Psoas muscle (tissue), 8 donors: ENCODE results near the gene LMNTD2. TPM values are rescaled to one million over a fixed set of nuclear protein-coding genes. Genes with fewer than 3 reads are reported as not detected.
A peak's percentile ranks its signal among the peaks of the same experiment; 100 is the strongest.

Experiments used
- ATAC-seq, 4 donors: fragments of 200-7000 bp; cut with Tn5 transposase; one replicate each; pipeline ENCODE4 v1.9.1; 2020; ENCODE audit warnings: moderate library complexity in 3 of 4, mild to moderate bottlenecking in 2 of 4
- DNase-seq, 2 donors: peaks; one replicate each; pipeline ENCODE4 v3.0.0-alpha.2; 2020
- H3K27ac ChIP-seq: fragments of 200-600 bp; one replicate; pipeline ENCODE4 v1.8.0; 2022
- H3K27me3 ChIP-seq, 3 donors: fragments of 200-600 bp in 1 of 3; one replicate each; pipeline versions ENCODE4 v1.6.1 to v1.8.0; 2013 to 2022; ENCODE audit warnings: low read length in 2 of 3, mild to moderate bottlenecking in 2 of 3, moderate library complexity in 1 of 3; ENCODE audit not compliant: insufficient read depth in 3 of 3
- H3K36me3 ChIP-seq, 2 donors: fragments of 200-600 bp in 1 of 2; one replicate each; pipeline versions ENCODE4 v1.6.1 to v1.8.0; 2013 to 2022; ENCODE audit warnings: low read depth in 1 of 2, mild to moderate bottlenecking in 1 of 2, moderate library complexity in 1 of 2; ENCODE audit not compliant: insufficient read depth in 1 of 2
- H3K4me1 ChIP-seq: fragments of 200-600 bp; one replicate; pipeline ENCODE4 v1.8.0; 2022
- H3K4me3 ChIP-seq: fragments of 200-600 bp; one replicate; pipeline ENCODE4 v1.8.0; 2022; ENCODE audit warnings: mild to moderate bottlenecking
- H3K9me3 ChIP-seq: fragments of 200-600 bp; one replicate; pipeline ENCODE4 v1.8.0; 2022
- WGBS, 3 donors: extraction: QIAGEN DNeasy Blood & Tissue Kit; methylation state at CpG; one replicate each; pipeline versions ENCODE4 v1.1.6 to v1.1.7; 2013; 5-methylcytosine and 5-hydroxymethylcytosine counted together
- intact Hi-C, 2 donors: fragments of 100-400 bp; cut with DNase I; formaldehyde crosslinking; loops; one replicate each; pipeline versions ENCODE4 v1.11.0 to v1.14.2; 2022
- polyA plus RNA-seq, 3 donors: library from polyadenylated mRNA; stranded (reverse); fragments of 200-250 nt; gene quantifications; one replicate each; pipeline ENCODE4 v1.2.3, GENCODE V29; 2013
- total RNA-seq, 4 donors: library from RNA; stranded (reverse); fragmentation: NEBNext Ultra II Directional in 2 of 4; extraction: Animal tissue kit (Norgen Biotek cat#: 25700) in 2 of 4; gene quantifications; one replicate each; pipeline versions ENCODE4 v1.2.1 to v1.2.4, GENCODE V29; 2021 to 2023
- TF ChIP-seq, protein P1 (sequence below): fragments of 200-600 bp; IDR thresholded peaks from one replicate; pipeline ENCODE4 v1.8.0; 2022; ENCODE audit warnings: antibody characterized with exemption
- donor health status: healthy with polysubstance abuse.
- donor health status: DM: no; HTN: no; CAD: no; lungs with moderate emphysema.
- donor health status: Bipolar disorder and iron deficiency.
- donor health status: healthy.
- donor health status: DM: yes; HTN: yes; CAD: no.
- donor health status: DM: no; HTN: no; CAD: no.
- donor health status: DM: no; HTN: no; CAD: no.
- donor health status: DM: yes; HTN: yes; CAD: no.

LMNTD2 gene
- total and polyA plus RNA-seq, 7 donors = 0.04 to 0.27 (median 0.12) TPM; not detected in 2

DNA sequence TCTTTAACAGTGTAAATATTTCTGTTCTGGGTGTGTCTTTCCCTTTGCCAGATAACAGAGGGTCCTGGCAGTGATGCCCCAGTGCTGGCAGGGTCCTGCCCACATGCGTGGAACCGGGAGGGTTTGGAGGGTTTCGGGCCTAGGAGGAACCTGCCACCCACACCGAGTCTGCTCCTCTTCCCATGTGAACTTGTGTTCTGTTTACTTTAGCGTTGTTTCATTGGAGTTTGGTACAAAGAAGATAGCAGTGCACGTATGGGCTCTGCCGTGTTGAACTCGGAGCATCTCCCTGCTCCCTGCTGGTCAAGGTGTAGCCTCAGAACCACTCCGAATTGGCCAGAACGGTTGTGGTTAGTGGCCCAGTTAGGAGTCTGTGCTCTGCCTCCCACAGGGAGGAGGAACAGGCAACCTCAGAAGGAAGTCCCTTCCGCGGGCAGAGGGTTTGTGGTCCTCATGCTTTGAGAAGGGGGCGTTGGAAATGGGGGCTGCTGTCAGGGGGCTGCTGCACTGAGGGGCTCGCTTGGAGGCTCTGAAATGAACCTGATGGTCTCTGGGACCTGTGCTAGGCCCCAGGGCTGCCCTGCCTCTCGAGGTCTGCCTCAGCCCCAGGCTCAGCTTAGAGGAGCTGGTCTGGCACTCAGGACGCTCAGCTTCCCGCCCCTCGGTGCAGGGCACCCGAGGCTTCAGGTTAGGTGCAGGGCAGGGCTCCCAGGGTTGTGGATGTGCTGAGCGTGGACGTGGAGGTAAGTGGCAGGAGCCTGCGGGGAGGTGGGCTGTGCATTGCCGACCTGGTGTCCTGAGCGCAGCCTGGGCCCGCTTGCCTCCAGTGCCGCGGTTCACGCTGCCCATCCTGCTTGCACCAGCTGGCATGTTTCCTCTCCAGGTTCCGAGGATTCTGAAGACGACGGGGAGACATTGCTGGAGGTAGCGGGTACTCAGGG lies 26.1 kb upstream of the LMNTD2 start:
- no peak overlapping the region for H3K4me3 ChIP-seq
- no peak overlapping the region for H3K27ac ChIP-seq
- no peak for ATAC-seq
- no peaks in the 10 kb centered on the region for H3K27me3 ChIP-seq
- no peaks in the 10 kb centered on the region for H3K9me3 ChIP-seq
- TF ChIP-seq, protein P1, sequence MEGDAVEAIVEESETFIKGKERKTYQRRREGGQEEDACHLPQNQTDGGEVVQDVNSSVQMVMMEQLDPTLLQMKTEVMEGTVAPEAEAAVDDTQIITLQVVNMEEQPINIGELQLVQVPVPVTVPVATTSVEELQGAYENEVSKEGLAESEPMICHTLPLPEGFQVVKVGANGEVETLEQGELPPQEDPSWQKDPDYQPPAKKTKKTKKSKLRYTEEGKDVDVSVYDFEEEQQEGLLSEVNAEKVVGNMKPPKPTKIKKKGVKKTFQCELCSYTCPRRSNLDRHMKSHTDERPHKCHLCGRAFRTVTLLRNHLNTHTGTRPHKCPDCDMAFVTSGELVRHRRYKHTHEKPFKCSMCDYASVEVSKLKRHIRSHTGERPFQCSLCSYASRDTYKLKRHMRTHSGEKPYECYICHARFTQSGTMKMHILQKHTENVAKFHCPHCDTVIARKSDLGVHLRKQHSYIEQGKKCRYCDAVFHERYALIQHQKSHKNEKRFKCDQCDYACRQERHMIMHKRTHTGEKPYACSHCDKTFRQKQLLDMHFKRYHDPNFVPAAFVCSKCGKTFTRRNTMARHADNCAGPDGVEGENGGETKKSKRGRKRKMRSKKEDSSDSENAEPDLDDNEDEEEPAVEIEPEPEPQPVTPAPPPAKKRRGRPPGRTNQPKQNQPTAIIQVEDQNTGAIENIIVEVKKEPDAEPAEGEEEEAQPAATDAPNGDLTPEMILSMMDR = no peak
- peaks cover 0 to 93% of the 10 kb centered on the region in 2 donors for H3K36me3 ChIP-seq
- intact Hi-C loops = no loop called here
- no peaks in the 10 kb centered on the region for H3K4me1 ChIP-seq
- WGBS, 3 donors = 88 to 91% (median 88%) methylated on average over 31 to 32 of the region's 32 CpGs
- no peak for DNase-seq

DNA sequence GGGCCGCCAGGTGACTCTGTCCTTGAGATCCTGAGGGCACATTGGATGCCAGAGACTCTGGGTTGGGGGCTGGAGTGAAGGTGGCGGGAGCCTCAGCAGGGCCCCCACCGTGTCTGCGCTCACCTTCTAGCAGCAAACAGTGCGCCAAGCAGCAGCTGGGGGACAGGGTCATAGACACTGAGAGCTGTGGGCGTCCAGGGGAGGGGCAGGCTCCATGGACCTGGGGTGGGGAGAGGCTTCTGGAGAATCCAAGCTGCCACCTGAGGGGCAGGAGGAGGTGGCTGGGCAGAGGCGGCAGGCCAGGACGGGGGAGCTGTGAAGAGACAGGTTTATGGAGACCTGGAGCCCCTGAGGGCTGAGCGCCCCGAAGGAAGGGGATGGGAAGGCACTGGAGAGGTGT lies 23.7 kb upstream of the LMNTD2 start:
- TF ChIP-seq, protein P1 = no peak
- 95 to 96% (median 96%) methylated on average over 10 of the region's 10 CpGs for WGBS, 3 donors
- Histone ChIP-seq H3K27me3 (no peaks in the 10 kb centered on the region), H3K9me3 (no peaks in the 10 kb centered on the region), H3K36me3 (peaks cover 0 to 75% of the 10 kb centered on the region in 2 donors), H3K27ac (no peak overlapping the region), H3K4me1 (peaks cover 16% of the 10 kb centered on the region), H3K4me3 (no peak overlapping the region)
- DNase-seq (no peak), ATAC-seq (no peak)
- intact Hi-C loops = no loop called here

GRCh38 chr11:581752-582151 lies 21.2 kb upstream of the LMNTD2 start:
- H3K9me3 ChIP-seq = no peaks in the 10 kb centered on the region
- H3K36me3 ChIP-seq = peaks cover 0 to 50% of the 10 kb centered on the region in 2 donors
- 76 to 80% (median 77%) methylated on average over 17 of the region's 17 CpGs for WGBS, 3 donors
- intact Hi-C loops = no loop called here
- ATAC-seq (peak in 1 of 4 donors; percentile 2), DNase-seq (no peak)
- TF ChIP-seq, protein P1 = no peak
- no peak overlapping the region for H3K4me3 ChIP-seq
- peaks cover 37% of the 10 kb centered on the region for H3K4me1 ChIP-seq
- H3K27me3 ChIP-seq = no peaks in the 10 kb centered on the region
- H3K27ac ChIP-seq = no peak overlapping the region

DNA sequence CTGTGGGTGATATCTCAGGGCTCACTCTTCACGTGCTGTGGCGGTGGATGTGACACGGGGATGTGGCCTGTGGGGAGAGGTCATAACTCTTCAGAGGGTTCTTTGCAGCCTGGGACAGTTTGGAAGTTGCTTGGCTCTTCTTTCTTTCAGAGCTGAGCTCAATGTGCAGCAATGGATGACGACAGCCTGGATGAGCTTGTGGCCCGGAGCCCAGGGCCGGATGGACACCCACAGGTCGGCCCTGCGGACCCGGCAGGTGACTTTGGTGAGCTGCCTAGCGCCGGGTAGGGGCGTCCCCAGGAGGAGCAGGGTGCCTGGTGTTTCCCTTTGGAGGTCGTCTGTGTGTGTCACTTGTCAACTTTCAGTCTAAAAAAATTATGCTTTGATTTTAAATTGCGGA lies 20.8 kb upstream of the LMNTD2 start:
- 63 to 81% (median 75%) methylated on average over 14 of the region's 14 CpGs for WGBS, 3 donors
- ATAC-seq = peak in 1 of 4 donors; percentile 34

More for the DNA sequence above, 20.8 kb upstream of the LMNTD2 start:
- no peaks in the 10 kb centered on the region for H3K27me3 ChIP-seq
- H3K27ac ChIP-seq = peak overlapping the region; percentile 4
- peaks cover 0 to 46% of the 10 kb centered on the region in 2 donors for H3K36me3 ChIP-seq
- H3K4me1 ChIP-seq = peaks cover 37% of the 10 kb centered on the region
- TF ChIP-seq, protein P1 = no peak
- no peak overlapping the region for H3K4me3 ChIP-seq
- DNase-seq = no peak
- intact Hi-C loops = no loop called here
- no peaks in the 10 kb centered on the region for H3K9me3 ChIP-seq
